ENCODE results near the gene RBM47.

Gene RBM47

DNA sequence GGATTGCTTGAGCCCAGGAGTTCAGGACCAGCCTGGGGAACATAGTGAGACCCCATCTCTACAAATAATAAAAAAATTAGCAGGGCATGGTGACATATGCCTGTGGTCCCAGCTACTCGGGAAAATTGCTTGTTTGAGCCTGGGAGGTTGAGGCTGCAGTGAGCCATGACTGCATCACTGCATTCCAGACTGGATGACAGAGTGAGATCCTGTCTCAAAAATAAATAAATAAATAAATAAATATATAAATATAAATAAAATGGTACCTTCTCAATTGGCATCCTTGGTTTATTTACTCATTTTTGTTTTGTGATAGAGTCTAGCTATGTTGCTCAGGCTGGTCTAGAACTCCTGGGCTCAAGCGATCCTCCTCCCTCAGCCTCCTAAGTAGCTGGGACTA lies 150.3 kb downstream of the RBM47 start:
- H3K4me3 ChIP-seq (ENCODE audit: low read depth, low read length) = no peak overlapping the region
- ChIA-PET CTCF (no interaction called here), POLR2A (no interaction called here)
- no peak overlapping the region for H3K27ac ChIP-seq (ENCODE audit: extremely low read depth, low read depth, low read length)
- peaks cover 7% of the 10 kb centered on the region; the same call in 1 of the 2 replicates for H3K4me1 ChIP-seq (ENCODE audit: control insufficient read depth, insufficient read depth, low read length)
- TF ChIP-seq, protein P1, sequence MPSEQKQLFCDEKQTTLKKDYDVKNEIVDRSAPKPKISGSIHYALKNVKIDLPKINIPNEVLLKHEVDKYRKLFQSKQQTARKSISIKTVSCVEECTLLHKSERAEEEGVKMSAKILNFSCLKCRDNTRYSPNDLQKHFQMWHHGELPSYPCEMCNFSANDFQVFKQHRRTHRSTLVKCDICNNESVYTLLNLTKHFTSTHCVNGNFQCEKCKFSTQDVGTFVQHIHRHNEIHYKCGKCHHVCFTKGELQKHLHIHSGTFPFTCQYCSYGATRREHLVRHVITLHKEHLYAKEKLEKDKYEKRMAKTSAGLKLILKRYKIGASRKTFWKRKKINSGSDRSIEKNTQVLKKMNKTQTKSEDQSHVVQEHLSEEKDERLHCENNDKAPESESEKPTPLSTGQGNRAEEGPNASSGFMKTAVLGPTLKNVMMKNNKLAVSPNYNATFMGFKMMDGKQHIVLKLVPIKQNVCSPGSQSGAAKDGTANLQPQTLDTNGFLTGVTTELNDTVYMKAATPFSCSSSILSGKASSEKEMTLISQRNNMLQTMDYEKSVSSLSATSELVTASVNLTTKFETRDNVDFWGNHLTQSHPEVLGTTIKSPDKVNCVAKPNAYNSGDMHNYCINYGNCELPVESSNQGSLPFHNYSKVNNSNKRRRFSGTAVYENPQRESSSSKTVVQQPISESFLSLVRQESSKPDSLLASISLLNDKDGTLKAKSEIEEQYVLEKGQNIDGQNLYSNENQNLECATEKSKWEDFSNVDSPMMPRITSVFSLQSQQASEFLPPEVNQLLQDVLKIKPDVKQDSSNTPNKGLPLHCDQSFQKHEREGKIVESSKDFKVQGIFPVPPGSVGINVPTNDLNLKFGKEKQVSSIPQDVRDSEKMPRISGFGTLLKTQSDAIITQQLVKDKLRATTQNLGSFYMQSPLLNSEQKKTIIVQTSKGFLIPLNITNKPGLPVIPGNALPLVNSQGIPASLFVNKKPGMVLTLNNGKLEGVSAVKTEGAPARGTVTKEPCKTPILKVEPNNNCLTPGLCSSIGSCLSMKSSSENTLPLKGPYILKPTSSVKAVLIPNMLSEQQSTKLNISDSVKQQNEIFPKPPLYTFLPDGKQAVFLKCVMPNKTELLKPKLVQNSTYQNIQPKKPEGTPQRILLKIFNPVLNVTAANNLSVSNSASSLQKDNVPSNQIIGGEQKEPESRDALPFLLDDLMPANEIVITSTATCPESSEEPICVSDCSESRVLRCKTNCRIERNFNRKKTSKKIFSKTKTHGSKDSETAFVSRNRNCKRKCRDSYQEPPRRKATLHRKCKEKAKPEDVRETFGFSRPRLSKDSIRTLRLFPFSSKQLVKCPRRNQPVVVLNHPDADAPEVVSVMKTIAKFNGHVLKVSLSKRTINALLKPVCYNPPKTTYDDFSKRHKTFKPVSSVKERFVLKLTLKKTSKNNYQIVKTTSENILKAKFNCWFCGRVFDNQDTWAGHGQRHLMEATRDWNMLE (tag by site-specific recombination; conservative IDR thresholded peaks at IDR 0.05; ENCODE audit: low read depth) = peak; percentile 52; the same call in 1 of the 2 replicates
- TF ChIP-seq ZNF335 (tag by site-specific recombination; conservative IDR thresholded peaks at IDR 0.05) (no peak), ZNF426 (tag by site-specific recombination; IDR thresholded peaks at IDR 0.05) (peak; percentile 31), ZNF394 (tag by site-specific recombination; IDR thresholded peaks at IDR 0.05; ENCODE audit: borderline replicate concordance) (peak; percentile 66; the same call in 1 of the 2 replicates), ZNF555 (tag by site-specific recombination; conservative IDR thresholded peaks at IDR 0.05) (peak; percentile 24; the same call in 1 of the 2 replicates), ZNF623 (tag by site-specific recombination; IDR thresholded peaks at IDR 0.05) (peak; percentile 20; the same call in 1 of the 2 replicates), ZNF354C (tag by site-specific recombination; IDR thresholded peaks at IDR 0.05; ENCODE audit: borderline replicate concordance, low read depth) (no peak), TRIM28 (IDR thresholded peaks at IDR 0.05; ENCODE audit: borderline replicate concordance, low read length) (no peak)
- no peaks in the 10 kb centered on the region for H3K36me3 ChIP-seq (ENCODE audit: control insufficient read depth in 2 of 2, insufficient read depth in 1 of 2, low read length in 2 of 2)
- no peaks in the 10 kb centered on the region for H3K9me3 ChIP-seq (ENCODE audit: control insufficient read depth, insufficient read depth, low read depth, low read length)

DNA sequence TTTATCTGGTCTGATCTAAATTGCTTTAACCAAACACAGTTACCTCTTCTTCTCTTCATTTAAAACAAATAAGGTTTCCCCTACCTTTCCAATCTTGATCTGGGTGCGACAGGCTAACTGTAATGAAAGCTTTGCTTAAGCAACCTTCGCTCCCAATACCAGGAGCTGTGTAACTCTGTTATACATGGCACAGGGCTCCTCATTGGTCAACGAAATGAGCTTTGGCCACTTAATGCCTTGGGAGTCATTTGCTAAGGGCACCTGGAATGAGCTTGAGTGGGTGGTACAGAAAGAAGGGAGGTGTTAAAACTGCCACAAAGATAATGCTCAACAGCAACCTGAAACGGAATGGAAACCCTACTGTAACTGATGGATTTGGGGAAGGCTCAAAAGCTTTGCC lies 154.1 kb downstream of the RBM47 start:
- Histone ChIP-seq H3K27ac (ENCODE audit: extremely low read depth, low read depth, low read length) (no peak overlapping the region), H3K4me3 (ENCODE audit: low read depth, low read length) (no peak overlapping the region), H3K4me1 (ENCODE audit: control insufficient read depth, insufficient read depth, low read length) (peaks cover 7% of the 10 kb centered on the region; the same call in 1 of the 2 replicates), H3K36me3 (ENCODE audit: control insufficient read depth in 2 of 2, insufficient read depth in 1 of 2, low read length in 2 of 2) (no peaks in the 10 kb centered on the region), H3K9me3 (ENCODE audit: control insufficient read depth, insufficient read depth, low read depth, low read length) (no peaks in the 10 kb centered on the region)
- ChIA-PET POLR2A (interaction anchor here (0.6 kb wide), 1 partner anchor 20 kb away, joined by 3 read pairs; no protein-coding TSS in a partner anchor), CTCF (no interaction called here)
- no peak for TF ChIP-seq GLIS1 (tag by site-specific recombination; IDR thresholded peaks at IDR 0.05)
- no peak for TF ChIP-seq YY1 (tag by site-specific recombination; IDR thresholded peaks at IDR 0.05)
- TF ChIP-seq ZBTB20 (tag by site-specific recombination; IDR thresholded peaks at IDR 0.05) = peak; percentile 95
- no peak for TF ChIP-seq ZNF701 (tag by site-specific recombination; IDR thresholded peaks at IDR 0.05)
- TF ChIP-seq HOXD13 (CRISPR knock-in tag; IDR thresholded peaks at IDR 0.05; ENCODE audit: borderline replicate concordance) = no peak
- TF ChIP-seq, protein P2, sequence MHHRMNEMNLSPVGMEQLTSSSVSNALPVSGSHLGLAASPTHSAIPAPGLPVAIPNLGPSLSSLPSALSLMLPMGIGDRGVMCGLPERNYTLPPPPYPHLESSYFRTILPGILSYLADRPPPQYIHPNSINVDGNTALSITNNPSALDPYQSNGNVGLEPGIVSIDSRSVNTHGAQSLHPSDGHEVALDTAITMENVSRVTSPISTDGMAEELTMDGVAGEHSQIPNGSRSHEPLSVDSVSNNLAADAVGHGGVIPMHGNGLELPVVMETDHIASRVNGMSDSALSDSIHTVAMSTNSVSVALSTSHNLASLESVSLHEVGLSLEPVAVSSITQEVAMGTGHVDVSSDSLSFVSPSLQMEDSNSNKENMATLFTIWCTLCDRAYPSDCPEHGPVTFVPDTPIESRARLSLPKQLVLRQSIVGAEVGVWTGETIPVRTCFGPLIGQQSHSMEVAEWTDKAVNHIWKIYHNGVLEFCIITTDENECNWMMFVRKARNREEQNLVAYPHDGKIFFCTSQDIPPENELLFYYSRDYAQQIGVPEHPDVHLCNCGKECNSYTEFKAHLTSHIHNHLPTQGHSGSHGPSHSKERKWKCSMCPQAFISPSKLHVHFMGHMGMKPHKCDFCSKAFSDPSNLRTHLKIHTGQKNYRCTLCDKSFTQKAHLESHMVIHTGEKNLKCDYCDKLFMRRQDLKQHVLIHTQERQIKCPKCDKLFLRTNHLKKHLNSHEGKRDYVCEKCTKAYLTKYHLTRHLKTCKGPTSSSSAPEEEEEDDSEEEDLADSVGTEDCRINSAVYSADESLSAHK (tag by site-specific recombination; IDR thresholded peaks at IDR 0.05) = peak; percentile 65
- TF ChIP-seq ZFP41 (tag by site-specific recombination; IDR thresholded peaks at IDR 0.05; ENCODE audit: borderline replicate concordance) = no peak
- no peak for TF ChIP-seq ZNF112 (tag by site-specific recombination; IDR thresholded peaks at IDR 0.05)
- peak; percentile 62 for TF ChIP-seq SCRT2 (tag by site-specific recombination; IDR thresholded peaks at IDR 0.05)
- TF ChIP-seq ZNF37A (tag by site-specific recombination; IDR thresholded peaks at IDR 0.05) = no peak
- TF ChIP-seq ZNF571 (tag by site-specific recombination; IDR thresholded peaks at IDR 0.05) = no peak
- no peak for TF ChIP-seq ZNF354C (tag by site-specific recombination; IDR thresholded peaks at IDR 0.05; ENCODE audit: borderline replicate concordance, low read depth)
- no peak for TF ChIP-seq ZNF600 (tag by site-specific recombination; IDR thresholded peaks at IDR 0.05)
- no peak for TF ChIP-seq ZNF341 (tag by site-specific recombination; IDR thresholded peaks at IDR 0.05; ENCODE audit: low read depth)
- TF ChIP-seq, protein P3, sequence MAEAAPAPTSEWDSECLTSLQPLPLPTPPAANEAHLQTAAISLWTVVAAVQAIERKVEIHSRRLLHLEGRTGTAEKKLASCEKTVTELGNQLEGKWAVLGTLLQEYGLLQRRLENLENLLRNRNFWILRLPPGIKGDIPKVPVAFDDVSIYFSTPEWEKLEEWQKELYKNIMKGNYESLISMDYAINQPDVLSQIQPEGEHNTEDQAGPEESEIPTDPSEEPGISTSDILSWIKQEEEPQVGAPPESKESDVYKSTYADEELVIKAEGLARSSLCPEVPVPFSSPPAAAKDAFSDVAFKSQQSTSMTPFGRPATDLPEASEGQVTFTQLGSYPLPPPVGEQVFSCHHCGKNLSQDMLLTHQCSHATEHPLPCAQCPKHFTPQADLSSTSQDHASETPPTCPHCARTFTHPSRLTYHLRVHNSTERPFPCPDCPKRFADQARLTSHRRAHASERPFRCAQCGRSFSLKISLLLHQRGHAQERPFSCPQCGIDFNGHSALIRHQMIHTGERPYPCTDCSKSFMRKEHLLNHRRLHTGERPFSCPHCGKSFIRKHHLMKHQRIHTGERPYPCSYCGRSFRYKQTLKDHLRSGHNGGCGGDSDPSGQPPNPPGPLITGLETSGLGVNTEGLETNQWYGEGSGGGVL (tag by site-specific recombination; IDR thresholded peaks at IDR 0.05) = no peak
- no peak for TF ChIP-seq ZNF707 (tag by site-specific recombination; IDR thresholded peaks at IDR 0.05)
- no peak for TF ChIP-seq OVOL3 (tag by site-specific recombination; IDR thresholded peaks at IDR 0.05)
- TF ChIP-seq ZNF677 (tag by site-specific recombination; IDR thresholded peaks at IDR 0.05) = no peak
- no peak for TF ChIP-seq ZNF214 (tag by site-specific recombination; IDR thresholded peaks at IDR 0.05; ENCODE audit: borderline replicate concordance)
- no peak for TF ChIP-seq MEIS1 (CRISPR knock-in tag; IDR thresholded peaks at IDR 0.05; ENCODE audit: borderline replicate concordance)
- TF ChIP-seq ZXDB (tag by site-specific recombination; IDR thresholded peaks at IDR 0.05) = no peak
